Spinal cord (tissue), 4 donors: Measurements from ENCODE around the gene ZNF235. TPM values are rescaled to one million over a fixed set of nuclear protein-coding genes. Genes with fewer than 3 reads are reported as not detected.

Experiments used
- polyA plus RNA-seq, 2 donors: library from polyadenylated mRNA; unstranded; fragments of 120-200 nt; gene quantifications; one replicate each; pipeline ENCODE4 v1.2.1, GENCODE V29; 2013; ENCODE audit not compliant: insufficient read length in 2 of 2
- small RNA-seq: library from RNA; depleted of rRNA; stranded (forward); fragments of <200 nt; gene quantifications from one replicate; pipeline ENCODE3, GENCODE V24; 2014; ENCODE audit warnings: low replicate concordance
- total RNA-seq, 2 donors: library from RNA; depleted of rRNA in 1 of 2; stranded (reverse); fragments of 120-200 nt in 1 of 2; fragments of >200 nt in 1 of 2; gene quantifications; one replicate each; pipeline versions ENCODE4 v1.2.3 to v1.2.4, GENCODE V29; 2013 to 2014

Gene ZNF235
- total and polyA plus RNA-seq, 4 donors, result 7.5 to 16.0 (median 12.1) TPM

Small RNAs within 50 kb of the gene (small RNA-seq; reads per million reads assigned to genes)
- gene NDUFA3P1, result not detected

Other genes starting within 250 kb of the ZNF235 start
- gene ZNF284, start 232.9 kb downstream of the ZNF235 start, total RNA-seq, result 1 to 10 TPM; 6.4 to 6.8 TPM
- gene ZNF284, start 232.9 kb downstream of the ZNF235 start, polyA plus RNA-seq, result 1 to 10 TPM; 4.6 to 6.4 TPM
- 10 to 100 TPM; 36.0 to 49.9 TPM for gene ZNF224, start 210.7 kb downstream of the ZNF235 start, total RNA-seq
- gene ZNF224, start 210.7 kb downstream of the ZNF235 start, polyA plus RNA-seq, result 10 to 100 TPM; 23.9 to 26.8 TPM
- gene ZNF225, start 191.6 kb downstream of the ZNF235 start, total RNA-seq, result 10 to 100 TPM; 12.1 to 13.4 TPM
- gene ZNF225, start 191.6 kb downstream of the ZNF235 start, polyA plus RNA-seq, result 1 to 10 TPM; 6.5 to 8.2 TPM
- gene ZNF234, start 163.5 kb downstream of the ZNF235 start, total RNA-seq, result 10 to 100 TPM; 14.6 to 20.4 TPM
- 10 to 100 TPM; 12.7 to 15.5 TPM for gene ZNF234, start 163.5 kb downstream of the ZNF235 start, polyA plus RNA-seq
- 10 to 100 TPM; 35.9 to 43.0 TPM for gene ZNF226, start 139.9 kb downstream of the ZNF235 start, total RNA-seq
- 10 to 100 TPM; 26.5 to 28.6 TPM for gene ZNF226, start 139.9 kb downstream of the ZNF235 start, polyA plus RNA-seq
- gene ZNF227, start 92.5 kb downstream of the ZNF235 start, total RNA-seq, result 10 to 100 TPM; 33.8 to 38.5 TPM
- 10 to 100 TPM; 23.8 to 27.3 TPM for gene ZNF227, start 92.5 kb downstream of the ZNF235 start, polyA plus RNA-seq
- 1 to 10 TPM; 4.9 to 6.9 TPM for gene ZNF233, start 45.1 kb downstream of the ZNF235 start, total RNA-seq
- gene ZNF233, start 45.1 kb downstream of the ZNF235 start, polyA plus RNA-seq, result 1 to 10 TPM; 6.4 to 7.3 TPM
- 10 to 100 TPM; 15.0 to 17.1 TPM for gene ZNF112, start 51.7 kb upstream of the ZNF235 start, total RNA-seq
- 10 to 100 TPM in 1 of 2 donors, 1 to 10 TPM in 1; 8.5 to 14.4 TPM for gene ZNF112, start 51.7 kb upstream of the ZNF235 start, polyA plus RNA-seq
- gene ZNF285, start 96.6 kb upstream of the ZNF235 start, total RNA-seq, result 10 to 100 TPM; 13.4 to 14.8 TPM
- 10 to 100 TPM; 12.2 to 15.0 TPM for gene ZNF285, start 96.6 kb upstream of the ZNF235 start, polyA plus RNA-seq
- 10 to 100 TPM; 12.9 to 17.3 TPM for gene ZNF229, start 143.4 kb upstream of the ZNF235 start, total RNA-seq
- gene ZNF229, start 143.4 kb upstream of the ZNF235 start, polyA plus RNA-seq, result 10 to 100 TPM; 10.1 to 12.7 TPM
- 10 to 100 TPM; 15.5 to 15.8 TPM for gene ZNF180, start 195.5 kb upstream of the ZNF235 start, total RNA-seq
- 10 to 100 TPM in 1 of 2 donors, 1 to 10 TPM in 1; 9.0 to 12.5 TPM for gene ZNF180, start 195.5 kb upstream of the ZNF235 start, polyA plus RNA-seq
- under 1 TPM in 1 of 2 donors, not detected in 1; 0.10 TPM for gene CEACAM20, start 224.7 kb upstream of the ZNF235 start, total RNA-seq
- gene CEACAM20, start 224.7 kb upstream of the ZNF235 start, polyA plus RNA-seq, result not detected